HCEC 1CT (cell line): ENCODE data around the gene BTLA.
"Not testable (repeated sequence)": the region's sequence is repeated elsewhere in the genome, so short reads cannot be mapped to it uniquely, and the experiment has no call there.

Source experiments
- DNase-seq: peaks from one replicate; pipeline ENCODE4 v3.0.0-alpha.2; 2017

Gene BTLA

DNA sequence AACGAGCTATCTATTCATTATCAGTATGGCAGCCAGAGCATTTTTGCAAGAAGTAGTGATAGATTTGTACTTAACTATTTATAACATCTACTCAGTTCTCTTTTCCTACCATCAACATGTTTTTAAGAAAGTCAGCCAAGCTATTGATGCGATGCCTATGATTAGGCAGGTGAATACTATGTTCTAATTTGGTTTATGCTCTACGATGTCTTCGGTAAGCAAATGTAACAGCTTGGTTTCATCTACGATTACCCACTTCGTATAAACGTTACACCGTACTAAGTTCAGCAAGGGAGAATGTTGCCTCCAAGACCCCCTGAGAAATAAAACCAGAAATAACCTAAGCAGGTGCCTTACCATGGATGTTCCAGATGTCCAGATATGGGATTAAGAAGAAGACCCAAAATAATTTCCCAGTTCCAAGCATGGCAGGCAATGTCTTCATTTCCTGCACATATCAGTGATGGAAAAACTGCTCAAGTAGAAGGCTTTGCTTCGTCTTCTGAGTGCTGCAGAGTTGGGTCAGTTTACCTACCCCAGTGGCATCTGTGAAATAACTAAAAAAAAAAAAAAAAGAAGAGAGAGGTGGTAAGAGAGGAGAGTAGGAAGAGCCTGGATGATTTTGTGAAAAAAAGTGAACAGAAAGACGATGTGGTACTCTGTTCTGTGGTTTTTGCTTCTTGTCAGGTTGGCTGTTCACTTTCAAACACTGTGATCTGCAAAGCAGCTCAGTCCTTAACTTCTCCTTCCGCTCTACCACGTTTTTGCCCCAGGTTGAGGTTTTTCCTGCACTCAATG, at the start of gene BTLA:
TSS of gene BTLA (minus strand) at position 559 of the 798 bp plus-strand sequence. CDS start at position 445, 114 bp downstream.
- DNase-seq: no peak

GRCh38 chr3:112546216-112546759, 47.0 kb upstream of the BTLA start:
- DNase-seq: no peak

GRCh38 chr3:112539825-112540650, 40.8 kb upstream of the BTLA start:
- no peak for DNase-seq

- DNase-seq: peak; percentile 30
Measured at GRCh38 chr3:112531358-112531781, 32.1 kb upstream of the BTLA start.

GRCh38 chr3:112530573-112530972, 31.3 kb upstream of the BTLA start:
- no peak for DNase-seq

DNA sequence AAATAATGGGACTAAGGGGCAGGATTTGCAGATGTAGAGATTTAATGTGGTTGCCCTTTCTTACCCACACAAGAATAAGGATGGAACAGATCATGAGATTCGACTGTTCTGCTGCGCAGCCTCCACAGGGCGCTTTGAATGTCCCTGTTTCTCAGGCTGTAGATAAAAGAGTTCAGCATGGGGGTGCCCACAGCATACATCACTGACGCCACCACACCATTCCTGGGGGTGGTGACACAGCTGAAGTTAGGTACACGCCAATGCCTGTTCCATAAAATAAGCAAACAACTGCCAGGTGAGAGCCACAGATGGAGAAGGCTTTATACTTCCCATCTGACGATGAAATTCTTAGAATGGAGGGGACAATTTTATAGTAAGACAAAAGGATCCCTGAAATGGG, 24.9 kb upstream of the BTLA start:
- DNase-seq: not testable (repeated sequence)

DNA sequence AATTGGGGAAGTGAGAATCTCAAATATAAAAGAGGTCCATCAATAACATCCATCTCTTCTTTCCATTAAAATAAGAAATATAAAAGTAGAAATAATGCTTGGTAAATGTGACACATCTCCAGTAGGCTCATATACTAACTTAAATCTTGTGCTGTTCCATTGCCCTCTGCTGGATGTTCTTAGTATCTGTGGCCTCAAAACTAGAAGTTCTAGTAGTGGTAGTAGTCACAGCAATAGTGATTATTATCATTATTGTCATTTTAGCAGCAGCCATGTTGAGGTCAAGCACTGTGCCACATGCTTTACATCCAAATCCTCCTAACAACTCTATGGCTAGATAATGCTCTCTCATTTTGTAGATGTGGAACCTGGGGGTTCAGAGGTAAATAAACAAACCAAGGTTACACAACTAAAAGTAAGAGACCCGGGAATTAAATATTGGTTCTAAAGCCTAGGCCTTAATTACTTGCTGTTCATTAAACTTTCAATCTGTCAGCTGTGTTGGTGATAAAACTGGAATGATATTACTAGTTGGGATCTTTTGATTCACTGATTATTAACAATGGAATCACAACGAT, 20.2 kb upstream of the BTLA start:
- peak; percentile 58 for DNase-seq

DNA sequence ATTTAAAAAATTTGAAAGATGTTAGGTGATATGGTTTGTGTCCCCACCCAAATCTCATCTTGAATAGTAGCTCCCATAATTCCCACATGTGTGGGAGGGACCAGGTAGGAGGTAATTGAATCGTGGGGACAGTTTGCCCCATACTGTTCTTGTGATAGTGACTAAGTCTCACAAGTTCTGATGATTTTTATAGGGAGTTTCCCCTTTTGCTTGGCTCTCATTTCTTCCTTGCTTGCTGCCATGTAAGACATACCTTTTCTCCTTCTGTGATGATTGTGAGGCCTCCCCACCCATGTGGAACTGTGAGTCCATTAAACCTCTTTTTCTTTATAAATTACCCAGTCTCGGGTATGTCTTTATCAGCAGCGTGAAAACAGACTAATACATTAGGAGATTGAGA, 19.7 kb upstream of the BTLA start:
- not testable (repeated sequence) for DNase-seq

DNA sequence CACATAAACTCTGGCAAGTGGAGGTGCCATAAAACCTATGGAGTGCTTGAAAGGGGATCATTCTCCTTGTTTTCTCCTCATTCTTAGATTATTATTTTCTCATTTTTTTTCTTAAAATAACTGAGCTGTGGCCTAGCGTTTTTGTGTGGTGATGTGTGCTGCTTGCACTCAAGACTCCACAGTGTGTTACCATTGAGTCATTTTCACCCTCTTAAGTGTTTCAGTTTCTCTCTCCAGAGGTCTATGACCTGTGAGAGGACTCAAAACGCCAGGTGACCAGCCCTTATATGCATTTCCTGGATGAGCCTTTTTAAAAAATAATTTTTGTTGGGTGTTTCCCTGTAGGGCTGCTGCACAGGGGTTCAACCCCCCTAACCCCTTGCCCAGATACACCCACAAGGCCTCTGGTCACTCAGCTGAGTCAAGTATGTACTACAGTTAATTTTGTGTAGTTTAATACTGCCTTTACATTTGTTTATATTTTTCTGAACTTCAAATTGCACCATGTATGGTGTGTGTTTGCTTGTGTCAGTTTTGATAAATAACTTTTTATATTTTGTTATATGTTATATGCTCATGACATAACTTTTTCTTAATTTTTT, 15.4 kb upstream of the BTLA start:
- DNase-seq: no peak

DNA sequence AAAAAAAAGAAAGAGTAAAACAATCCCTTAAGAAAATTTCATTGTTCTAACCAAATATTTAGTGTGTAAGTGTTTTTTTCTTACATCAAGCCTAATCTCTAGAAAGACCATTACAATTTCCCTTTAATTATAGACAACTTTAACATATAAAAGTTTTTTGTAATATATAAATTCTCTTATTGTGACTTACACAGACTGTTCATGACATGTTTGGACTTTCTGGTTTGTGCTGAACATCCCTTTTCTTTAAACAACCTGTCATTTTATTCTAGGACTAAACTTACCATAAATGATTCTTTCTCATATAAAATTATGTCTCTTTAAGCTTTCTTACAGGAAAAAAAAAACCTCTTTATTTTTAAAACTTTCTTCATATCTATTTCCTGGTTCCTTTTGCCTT, 13.0 kb upstream of the BTLA start:
- DNase-seq: no peak

DNA sequence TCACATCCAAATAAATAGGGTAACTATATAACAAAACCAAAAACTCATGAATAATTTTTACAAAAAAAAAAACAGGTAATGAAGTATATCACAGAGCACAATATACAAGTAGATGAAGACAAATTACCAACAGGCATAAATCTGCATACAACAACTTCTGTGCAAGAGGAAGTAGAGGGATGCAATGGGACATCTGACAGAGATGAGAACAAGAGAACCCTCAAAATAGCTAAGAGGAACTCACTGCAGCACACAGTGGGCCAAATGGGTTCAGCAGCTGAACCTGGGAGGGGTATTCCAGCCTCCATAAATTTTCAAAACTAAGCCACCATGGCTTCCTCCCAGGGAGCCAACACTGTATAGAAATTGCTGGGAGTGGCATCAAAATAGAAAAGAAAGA, 9.6 kb upstream of the BTLA start:
- no peak for DNase-seq

DNA sequence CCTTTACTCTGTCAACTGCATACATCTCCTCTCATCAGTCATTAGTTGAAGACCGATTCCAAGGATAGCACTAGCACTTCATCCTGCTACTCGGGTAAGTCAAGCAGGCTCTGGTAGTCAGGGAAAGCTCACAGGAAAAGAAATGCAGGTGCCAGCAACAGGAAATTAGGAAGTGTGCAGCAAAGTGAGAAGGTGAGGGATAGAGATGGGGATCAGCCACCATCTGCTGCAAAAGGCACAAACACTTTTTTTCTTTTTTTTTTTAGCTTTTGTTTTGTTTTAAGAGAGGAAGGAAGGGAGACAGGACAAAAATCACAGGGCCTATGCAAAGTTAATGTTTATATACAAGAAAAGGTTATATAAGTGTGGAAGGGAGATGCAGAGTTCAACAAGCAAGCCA, 9.0 kb upstream of the BTLA start:
- DNase-seq: no peak

- DNase-seq: no peak
Measured at GRCh38 chr3:112505907-112506306, 6.6 kb upstream of the BTLA start.

GRCh38 chr3:112504123-112504522, 4.9 kb upstream of the BTLA start:
- no peak for DNase-seq

DNA sequence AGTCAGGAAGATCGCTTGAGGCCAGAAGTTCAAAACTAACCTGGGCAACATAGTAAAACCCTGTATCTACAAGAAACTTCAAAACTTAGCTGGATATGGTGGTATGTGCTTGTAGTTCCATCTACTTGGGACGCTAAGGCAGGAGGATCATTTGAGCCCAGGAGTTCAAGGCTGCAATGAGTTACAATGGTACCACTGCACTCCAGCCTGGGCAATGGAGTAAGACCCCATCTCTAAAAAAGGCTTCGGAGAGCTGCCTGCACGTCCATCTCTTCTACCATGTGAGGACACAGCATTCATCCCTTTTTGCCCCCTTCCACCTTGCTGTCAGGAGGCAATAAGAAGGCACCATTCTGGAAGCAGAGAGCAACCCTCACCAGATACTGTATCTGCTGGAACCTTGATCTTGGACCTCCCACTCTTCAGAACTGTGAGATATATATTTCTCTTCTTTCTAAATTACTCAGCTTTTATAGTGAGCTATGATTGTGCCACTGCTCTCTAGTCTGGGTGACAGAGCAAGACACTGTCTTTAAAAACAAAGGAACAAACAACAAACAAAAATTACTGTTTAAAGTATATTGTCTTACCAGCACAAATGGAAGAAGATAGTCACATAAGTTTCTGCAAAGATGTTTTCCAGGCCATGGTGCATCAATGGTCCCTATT, 4.2 kb upstream of the BTLA start:
- DNase-seq: no peak

DNA sequence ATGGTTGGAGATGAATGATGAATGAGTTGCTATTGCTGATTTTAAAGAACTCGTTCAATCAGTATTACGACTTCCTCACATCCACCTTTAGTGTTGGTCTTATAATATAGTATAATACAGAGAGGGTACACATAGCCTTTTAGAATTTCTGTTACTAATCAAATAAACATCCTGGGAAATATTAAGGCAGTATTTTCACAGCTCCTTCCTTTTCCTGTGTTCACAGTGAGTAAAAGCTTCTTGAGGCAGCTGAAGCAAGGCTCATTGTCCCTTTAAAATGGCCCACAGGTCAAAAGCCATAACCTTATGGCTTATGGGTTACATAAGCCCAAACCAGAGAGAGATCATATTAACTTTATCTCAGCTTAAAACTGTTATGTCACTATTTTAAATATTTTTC, 1.3 kb upstream of the BTLA start:
- DNase-seq: no peak

DNA sequence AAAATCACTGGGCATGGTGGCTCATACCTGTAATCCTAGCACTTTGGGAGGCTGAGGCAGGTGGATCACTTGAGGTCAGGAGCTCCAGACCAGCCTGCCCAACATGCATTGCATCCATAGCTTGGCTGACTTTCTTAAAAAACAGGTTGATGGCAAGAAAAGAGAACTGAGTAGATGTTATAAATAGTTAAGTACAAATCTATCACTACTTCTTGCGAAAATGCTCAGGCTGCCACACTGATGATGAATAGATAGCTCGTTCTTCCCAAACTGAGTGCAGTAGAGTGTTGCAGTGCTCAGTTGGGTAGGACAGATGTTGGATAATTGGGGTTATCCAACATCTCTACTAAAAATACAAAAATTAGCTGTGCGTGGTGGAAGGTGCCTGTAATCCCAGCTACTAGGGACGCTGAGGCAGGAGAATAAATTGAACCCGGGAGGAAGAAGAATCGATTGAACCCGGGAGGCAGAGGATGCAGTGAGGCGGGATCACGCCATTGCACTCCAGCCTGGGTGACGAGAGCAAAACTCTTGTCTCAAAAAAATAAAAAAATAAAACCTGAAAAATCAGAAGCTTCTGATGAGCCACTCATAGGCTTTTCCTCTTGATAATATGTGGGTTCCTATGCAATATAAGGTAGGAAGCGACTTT, 1.2 kb downstream of the BTLA start:
- no peak for DNase-seq

GRCh38 chr3:112496366-112497067, 2.8 kb downstream of the BTLA start:
- DNase-seq: no peak

DNA sequence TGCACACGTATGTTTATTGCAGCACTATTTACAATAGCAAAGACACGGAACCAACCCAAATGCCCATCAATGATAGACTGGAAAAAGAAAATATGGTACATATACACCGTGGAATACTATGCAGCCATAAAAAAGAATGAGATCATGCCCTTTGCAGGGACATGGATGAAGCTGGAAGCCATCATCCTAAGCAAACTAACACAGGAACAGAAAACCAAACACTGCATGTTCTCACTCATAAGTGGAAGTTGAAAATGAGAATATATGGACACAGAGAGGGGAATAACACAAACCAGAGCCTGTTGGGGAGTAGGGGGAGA, 4.9 kb downstream of the BTLA start:
- not testable (repeated sequence) for DNase-seq

- DNase-seq: no peak
Measured at GRCh38 chr3:112492124-112492523, 7.1 kb downstream of the BTLA start.

- DNase-seq: no peak
Measured at GRCh38 chr3:112491373-112491772, 7.9 kb downstream of the BTLA start.
